K562 (cell line): ENCODE data around the gene URM1. TPM values are rescaled to one million over a fixed set of nuclear protein-coding genes. Genes with fewer than 3 reads are reported as not detected.

Experiments used
- ATF3 ChIP-seq, 2 experiments: fragments of 450-650 bp in 1 of 2; sonication (generic) in 1 of 2; formaldehyde crosslinking in 1 of 2; IDR thresholded peaks in 1 of 2; conservative IDR thresholded peaks in 1 of 2; 2 replicates each; pipeline versions ENCODE4 v1.6.1 to v1.8.1; 2016 to 2023; ENCODE audit warnings: mild to moderate bottlenecking in 2 of 2, moderate library complexity in 2 of 2, inconsistent platforms in 1 of 2, missing genetic modification reagents in 1 of 2
- CREBBP ChIP-seq: IDR thresholded peaks from one replicate; pipeline ENCODE4 v1.6.1; 2012; ENCODE audit warnings: low read depth, mild to moderate bottlenecking, control low read depth, inconsistent platforms, low read length
- EHMT2 ChIP-seq: fragments of 450-650 bp; IDR thresholded peaks from 2 replicates; pipeline ENCODE4 v1.6.1; 2018; ENCODE audit warnings: antibody characterized with exemption
- FOXO4 ChIP-seq: fragments of 450-650 bp; formaldehyde crosslinking; IDR thresholded peaks from 2 replicates; pipeline ENCODE4 v1.4.0; 2020; ENCODE audit warnings: mild to moderate bottlenecking, moderate library complexity
- GATAD2A ChIP-seq: fragments of 450-650 bp; IDR thresholded peaks from 2 replicates; pipeline ENCODE4 v1.6.1; 2017
- HNRNPK ChIP-seq: fragments of 200-400 bp; formaldehyde crosslinking; IDR thresholded peaks from one replicate; pipeline ENCODE4 v1.6.1; 2018; ENCODE audit warnings: mild to moderate bottlenecking, low read depth, low read length; ENCODE audit not compliant: poor library complexity, severe bottlenecking
- MAZ ChIP-seq, 2 experiments: fragments of 450-650 bp in 1 of 2; sonication (generic) in 1 of 2; formaldehyde crosslinking; IDR thresholded peaks in 1 of 2; conservative IDR thresholded peaks in 1 of 2; 2 replicates each; pipeline versions ENCODE4 v1.4.0 to v1.5.0; 2020; ENCODE audit warnings: mild to moderate bottlenecking in 1 of 2, missing genetic modification reagents in 1 of 2
- MTF1 ChIP-seq: fragments of 250-450 bp; sonication (Bioruptor Pico); IDR thresholded peaks from 2 replicates; pipeline ENCODE4 v1.9.0; 2021; ENCODE audit warnings: moderate library complexity, mild to moderate bottlenecking, inconsistent platforms, borderline replicate concordance
- REST ChIP-seq, 2 experiments: fragments of 450-650 bp; formaldehyde crosslinking in 1 of 2; IDR thresholded peaks; 2 replicates each; pipeline versions ENCODE4 v1.4.0 to v1.6.1; 2014 to 2020; ENCODE audit warnings: mild to moderate bottlenecking in 2 of 2, borderline replicate concordance in 1 of 2, low read depth in 1 of 2
- SP2 ChIP-seq: IDR thresholded peaks from 2 replicates; pipeline ENCODE4 v1.6.1; 2011; ENCODE audit warnings: mild to moderate bottlenecking, low read depth, low read length, moderate library complexity; ENCODE audit not compliant: poor library complexity, severe bottlenecking; ENCODE audit errors: extremely low read depth
- TARDBP ChIP-seq: fragments of 450-650 bp; IDR thresholded peaks from 2 replicates; pipeline ENCODE4 v1.6.1; 2016
- ZNF140 ChIP-seq: fragments of 250-450 bp; sonication (Bioruptor Pico); IDR thresholded peaks from 2 replicates; pipeline ENCODE4 v1.8.0; 2021; ENCODE audit warnings: moderate library complexity, mild to moderate bottlenecking, inconsistent platforms
- ZNF253 ChIP-seq: fragments of 250-450 bp; sonication (Bioruptor Pico); conservative IDR thresholded peaks from 2 replicates; pipeline ENCODE4 v1.6.1; 2021; ENCODE audit warnings: mild to moderate bottlenecking
- ZNF57 ChIP-seq: fragments of 450-650 bp; formaldehyde crosslinking; IDR thresholded peaks from 2 replicates; pipeline ENCODE4 v1.4.0; 2020; ENCODE audit warnings: mild to moderate bottlenecking, moderate library complexity
- polyA plus RNA-seq, 8 experiments: library from polyadenylated mRNA; depleted of rRNA in 4 of 8; stranded (reverse) in 5 of 8; unstranded in 3 of 8; fragments of >200 nt; fragmentation: Nextera tagmentation in 2 of 8; fragmentation: Illumina TruSeq in 1 of 8; extraction: Ambion mirVana in 2 of 8; extraction: Trizol in 1 of 8; gene quantifications; 2 replicates each; pipeline versions ENCODE4 v1.2.1 to v1.2.3, GENCODE V29; 2011 to 2014; ENCODE audit warnings: inconsistent platforms in 1 of 8, missing spikeins in 1 of 8
- total RNA-seq, 7 experiments: library from RNA; depleted of rRNA in 6 of 7; stranded (reverse); fragments of >200 nt in 6 of 7; fragmentation: Illumina TruSeq in 2 of 7; extraction: Trizol in 2 of 7; gene quantifications; 2 replicates each; pipeline versions ENCODE4 v1.2.1 to v1.2.3, GENCODE V29; 2011 to 2021; ENCODE audit warnings: low replicate concordance in 1 of 7

URM1 gene
- total and polyA plus RNA-seq, 9 of the 15 experiments (the other 6 are each of a cell fraction or from before 2014, with no cell fraction given) = 10.1 to 88.9 (median 53.3) TPM

- no peak for TF ChIP-seq SP2
- no peak for TF ChIP-seq EHMT2
- TF ChIP-seq CREBBP = no peak
- no peak for TF ChIP-seq MTF1 (CRISPR knock-in tag)
- TF ChIP-seq ZNF57 = no peak
- TF ChIP-seq MAZ (CRISPR knock-in tag; conservative IDR thresholded peaks at IDR 0.05 in 1 of 2, IDR thresholded peaks at IDR 0.05 in 1 of 2) = peak; percentile 59 to 72; a peak in 3 of 4 replicates
- TF ChIP-seq FOXO4 (CRISPR knock-in tag) = no peak
- TF ChIP-seq ZNF253 (CRISPR knock-in tag) = no peak
- no peak for TF ChIP-seq REST (IDR thresholded peaks at IDR 0.05; ENCODE audit: borderline replicate concordance)
- TF ChIP-seq REST (CRISPR knock-in tag; IDR thresholded peaks at IDR 0.05; ENCODE audit: low read depth) = no peak
- TF ChIP-seq ATF3 (IDR thresholded peaks at IDR 0.05) = peak; percentile 62; the same call in 1 of the 2 replicates
- 0 out of 2 replicates have a peak, but pooled peaks have one; percentile 37 for TF ChIP-seq ATF3 (CRISPR knock-in tag; conservative IDR thresholded peaks at IDR 0.05)
- TF ChIP-seq GATAD2A = 0 out of 2 replicates have a peak, but pooled peaks have one; percentile 36
- TF ChIP-seq HNRNPK = peak; percentile 47
- TF ChIP-seq TARDBP = no peak
- TF ChIP-seq ZNF140 = no peak
These were observed at the start of gene URM1 (continued) for GRCh38 chr9:128370752-128371629.
